Right lobe of liver (tissue), 4 donors: ENCODE data around the gene DDX28.

Experiments
- CTCF ChIP-seq, 4 donors: fragments of 200-600 bp in 3 of 4; fragments of 450-650 bp in 1 of 4; IDR thresholded peaks; one replicate each; pipeline versions ENCODE4 v1.5.1 to v1.8.0; 2016 to 2022; ENCODE audit warnings: antibody characterized with exemption in 4 of 4, mild to moderate bottlenecking in 2 of 4
- POLR2A ChIP-seq: fragments of 450-650 bp; IDR thresholded peaks from one replicate; pipeline ENCODE4 v1.6.1; 2017; ENCODE audit warnings: antibody characterized with exemption, mild to moderate bottlenecking
- donor health status: DM: no; HTN: no; CAD: no.
- donor health status: DM: no; HTN: no; CAD: no.
- donor health status: DM: no; HTN: yes; CAD: no.

DNA sequence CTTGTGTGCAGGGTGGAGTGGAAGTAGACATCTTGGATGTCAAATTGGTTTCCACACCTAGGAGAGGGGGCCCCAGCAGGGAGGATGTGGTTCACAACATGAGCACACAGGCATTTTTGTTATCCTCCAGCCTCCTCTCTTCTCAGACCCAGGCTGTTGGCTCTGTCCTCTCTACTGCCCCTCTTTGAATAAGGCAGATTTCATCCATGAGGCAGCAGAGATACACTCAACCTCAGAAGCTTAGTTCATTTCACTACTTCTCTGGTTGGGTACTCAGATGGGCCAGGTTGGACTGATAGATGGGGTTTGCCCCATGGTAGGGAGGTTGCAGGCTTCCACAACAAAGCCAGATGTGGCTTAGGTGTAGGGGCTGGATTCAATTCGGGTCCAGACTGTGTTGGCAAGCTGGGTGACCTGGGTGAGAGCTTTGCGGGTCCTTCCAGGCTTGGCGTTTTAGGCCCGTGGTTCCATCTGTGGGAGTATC, 39.9 kb upstream of the DDX28 start:
- TF ChIP-seq CTCF (IDR thresholded peaks at IDR 0.05) (no peak), POLR2A (no peak)
